Limb (tissue), 2 donors: ENCODE results near the gene MRPL41.
"Not testable (repeated sequence)": the region's sequence is repeated elsewhere in the genome, so short reads cannot be mapped to it uniquely, and the experiment has no call there.

Source experiments
- DNase-seq, 2 donors: peaks; one replicate each; pipeline ENCODE4 v3.0.0-alpha.2; 2016; ENCODE audit errors: extremely low spot score in 2 of 2

The MRPL41 gene

DNA sequence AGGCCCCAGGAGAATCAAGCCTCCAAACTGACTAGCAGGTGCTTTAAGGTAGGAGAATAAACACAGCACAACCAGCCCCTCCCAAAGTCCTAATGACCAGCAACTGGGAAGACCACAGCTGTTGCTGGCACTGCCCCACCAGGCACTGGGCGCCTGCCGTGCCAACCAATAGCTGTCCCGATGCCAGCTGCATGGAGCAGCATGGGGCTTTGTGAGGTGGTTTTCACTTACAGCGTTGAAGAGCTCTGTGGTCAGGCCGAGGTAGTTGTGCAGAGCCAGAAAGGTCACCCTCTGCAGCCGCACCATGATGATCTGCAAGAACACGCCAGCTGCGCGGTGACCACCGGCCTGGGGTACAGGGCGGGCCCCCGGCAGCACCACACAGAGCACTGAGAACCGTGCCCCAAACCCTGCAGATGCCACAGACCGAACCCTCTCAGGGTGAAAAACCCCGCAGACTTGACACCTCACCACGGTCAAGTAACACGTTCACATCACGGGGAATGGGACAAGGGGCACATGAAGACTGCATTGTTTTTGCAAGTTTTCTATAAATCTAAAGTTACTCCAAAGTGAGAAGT lies 30.2 kb upstream of the MRPL41 start:
- no peak for DNase-seq

DNA sequence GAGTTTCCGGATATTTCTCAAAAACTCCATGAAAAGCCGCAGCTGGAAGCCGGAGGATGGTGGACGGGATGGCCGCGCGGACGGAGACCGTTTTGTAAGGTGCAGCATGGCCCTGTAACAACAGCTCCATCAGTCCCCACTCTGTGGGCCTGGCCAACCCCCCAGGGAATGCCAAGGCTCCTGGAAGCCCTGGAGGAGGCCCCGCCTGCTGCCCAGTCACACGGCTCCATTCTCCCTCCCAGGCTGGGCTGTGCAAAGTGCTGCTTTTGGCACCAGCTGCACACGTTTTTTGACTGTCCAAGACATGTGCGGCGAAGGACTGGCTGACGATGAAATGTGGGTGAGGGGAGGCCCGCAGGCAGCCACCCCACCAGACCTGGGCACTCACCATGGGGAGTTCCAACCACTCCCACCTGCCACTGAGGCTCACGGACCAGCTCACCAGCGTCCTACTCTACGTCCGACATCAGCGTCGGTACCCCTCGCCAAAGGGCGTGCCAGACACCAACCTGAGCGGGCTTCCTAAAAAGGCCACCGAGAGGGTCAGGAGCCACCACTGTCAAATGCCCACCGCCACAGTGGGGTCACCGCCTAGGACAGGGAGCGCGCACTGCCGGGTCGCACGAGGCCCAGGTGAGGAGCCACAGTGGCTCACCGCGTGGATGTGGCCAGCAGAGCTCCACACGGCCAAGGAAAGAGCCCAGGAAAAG lies 28.8 kb upstream of the MRPL41 start:
- DNase-seq, result no peak

DNA sequence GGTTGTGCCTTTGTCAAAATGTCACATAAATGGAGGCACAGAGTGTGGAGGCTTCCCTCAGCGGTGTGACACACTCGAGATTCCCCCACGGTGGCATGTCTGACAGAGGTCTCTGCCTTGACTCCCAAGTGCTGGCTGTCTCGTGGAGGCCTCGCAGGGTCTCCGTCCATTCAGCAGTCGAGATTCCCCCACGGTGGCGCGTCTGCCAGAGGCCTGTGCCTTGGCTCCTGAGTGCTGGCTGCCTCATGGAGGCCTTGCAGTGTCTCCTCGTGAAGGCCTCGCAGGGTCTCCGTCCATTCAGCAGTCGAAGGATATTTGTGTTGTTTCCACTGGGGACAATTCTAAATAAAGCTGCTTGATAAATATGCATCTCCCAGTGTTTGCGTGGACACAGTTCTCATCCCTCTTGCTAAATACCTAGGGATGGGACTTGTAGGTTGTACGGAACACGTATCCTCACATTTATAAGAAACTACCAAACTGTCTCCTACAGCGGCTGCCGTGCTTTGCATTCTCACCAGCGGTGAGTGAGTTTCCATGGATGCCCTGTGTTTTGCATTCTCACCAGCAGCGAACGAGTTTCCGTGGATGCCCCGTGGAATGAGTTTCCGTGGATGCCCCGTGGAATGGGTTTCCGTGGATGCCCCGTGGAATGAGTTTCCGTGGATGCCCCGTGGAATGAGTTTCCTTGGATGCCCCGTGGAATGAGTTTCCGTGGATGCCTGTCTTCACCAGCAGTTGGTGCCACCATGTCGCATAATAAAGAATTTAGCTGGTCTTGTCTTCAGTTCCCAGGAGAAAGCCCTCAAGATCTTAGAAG lies 27.3 kb upstream of the MRPL41 start:
- DNase-seq, result no peak

DNA sequence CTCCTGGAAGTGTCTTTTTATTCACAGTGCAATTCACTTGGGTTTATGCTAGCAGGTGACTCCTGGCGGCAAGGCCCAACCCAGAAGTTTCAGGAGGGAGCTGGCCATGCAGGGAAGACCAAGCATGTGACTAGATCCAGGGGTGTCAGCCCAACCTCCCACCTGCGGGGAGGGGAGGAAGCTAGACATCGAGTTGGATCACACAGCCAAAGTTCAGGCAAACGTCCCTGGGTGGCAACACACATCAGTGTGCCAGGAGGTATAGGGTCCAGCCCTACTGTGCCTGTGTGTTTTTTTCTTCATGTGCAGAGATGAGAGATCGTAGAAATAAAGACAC lies 26.7 kb upstream of the MRPL41 start:
- DNase-seq, result no peak

DNA sequence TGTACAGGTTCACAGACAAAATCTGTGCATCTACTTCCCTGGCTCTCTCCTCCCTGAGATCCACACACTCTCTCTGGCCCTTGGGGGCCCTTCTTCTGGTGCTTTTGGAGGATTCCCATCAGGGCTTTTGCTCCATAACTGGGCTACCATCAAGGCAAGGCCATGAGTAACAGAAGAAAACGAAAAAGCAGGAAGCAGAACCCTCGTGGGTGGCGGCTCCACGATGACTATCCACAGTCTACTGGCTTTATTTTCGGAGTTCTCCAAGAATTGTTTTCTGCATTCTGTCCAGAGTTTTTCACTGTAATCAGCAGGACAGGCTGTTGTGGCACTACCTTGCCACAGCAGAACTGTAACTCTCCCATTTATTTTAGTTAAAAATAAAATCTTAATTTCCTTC lies 21.3 kb upstream of the MRPL41 start:
- no peak for DNase-seq

DNA sequence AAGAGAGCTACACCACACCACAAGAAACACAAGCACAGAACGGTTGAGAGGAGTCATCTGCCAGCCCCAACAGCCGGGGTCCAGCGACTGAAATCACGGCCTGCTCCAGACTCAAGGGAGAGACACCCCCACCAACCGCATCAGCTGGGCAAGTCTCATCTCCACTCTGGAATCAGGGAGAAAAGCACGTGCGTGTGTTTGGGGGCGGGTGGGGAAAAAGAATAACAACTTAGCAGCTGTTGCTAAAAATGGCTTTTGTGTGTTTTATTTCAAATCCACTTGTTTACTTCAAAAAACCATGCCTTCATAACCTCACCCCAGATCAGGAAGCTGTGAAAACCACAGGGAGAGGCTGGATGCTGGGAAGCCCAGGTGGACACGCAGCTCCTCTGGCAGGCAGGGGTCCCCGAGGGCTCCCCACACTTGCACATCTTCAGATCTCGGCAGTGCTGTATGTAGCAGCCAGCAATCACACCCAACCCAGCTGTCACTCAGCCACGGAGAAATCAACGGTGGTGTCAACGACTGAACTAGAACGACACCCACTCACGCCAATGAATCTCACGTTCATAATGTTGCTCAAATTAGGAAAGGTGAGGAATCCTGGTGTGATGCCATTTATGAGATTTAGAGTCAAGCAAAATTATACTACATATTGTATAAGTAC lies 20.4 kb upstream of the MRPL41 start:
- DNase-seq, result no peak

DNA sequence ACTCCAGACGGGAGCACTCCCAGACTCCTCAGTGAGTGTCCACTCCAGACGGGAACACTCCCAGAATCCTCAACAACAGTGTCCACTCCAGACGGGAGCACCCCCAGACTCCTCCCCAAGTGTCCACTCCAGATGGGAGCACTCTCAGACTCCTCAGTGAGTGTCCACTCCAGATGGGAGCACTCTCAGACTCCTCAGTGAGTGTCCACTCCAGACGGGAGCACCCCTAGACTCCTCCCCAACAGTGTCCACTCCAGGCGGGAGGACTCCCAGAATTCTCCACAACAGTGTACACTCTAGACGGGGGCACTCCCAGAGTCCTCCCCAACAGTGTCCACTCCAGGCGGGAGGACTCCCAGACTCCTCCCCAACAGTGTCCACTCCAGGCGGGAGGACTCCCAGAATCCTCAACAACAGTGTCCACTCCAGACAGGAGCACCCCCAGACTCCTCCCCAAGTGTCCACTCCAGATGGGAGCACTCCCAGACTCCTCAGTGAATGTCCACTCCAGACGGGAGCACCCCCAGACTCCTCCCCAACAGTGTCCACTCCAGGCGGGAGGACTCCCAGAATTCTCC lies 18.7 kb upstream of the MRPL41 start:
- not testable (repeated sequence) for DNase-seq

DNA sequence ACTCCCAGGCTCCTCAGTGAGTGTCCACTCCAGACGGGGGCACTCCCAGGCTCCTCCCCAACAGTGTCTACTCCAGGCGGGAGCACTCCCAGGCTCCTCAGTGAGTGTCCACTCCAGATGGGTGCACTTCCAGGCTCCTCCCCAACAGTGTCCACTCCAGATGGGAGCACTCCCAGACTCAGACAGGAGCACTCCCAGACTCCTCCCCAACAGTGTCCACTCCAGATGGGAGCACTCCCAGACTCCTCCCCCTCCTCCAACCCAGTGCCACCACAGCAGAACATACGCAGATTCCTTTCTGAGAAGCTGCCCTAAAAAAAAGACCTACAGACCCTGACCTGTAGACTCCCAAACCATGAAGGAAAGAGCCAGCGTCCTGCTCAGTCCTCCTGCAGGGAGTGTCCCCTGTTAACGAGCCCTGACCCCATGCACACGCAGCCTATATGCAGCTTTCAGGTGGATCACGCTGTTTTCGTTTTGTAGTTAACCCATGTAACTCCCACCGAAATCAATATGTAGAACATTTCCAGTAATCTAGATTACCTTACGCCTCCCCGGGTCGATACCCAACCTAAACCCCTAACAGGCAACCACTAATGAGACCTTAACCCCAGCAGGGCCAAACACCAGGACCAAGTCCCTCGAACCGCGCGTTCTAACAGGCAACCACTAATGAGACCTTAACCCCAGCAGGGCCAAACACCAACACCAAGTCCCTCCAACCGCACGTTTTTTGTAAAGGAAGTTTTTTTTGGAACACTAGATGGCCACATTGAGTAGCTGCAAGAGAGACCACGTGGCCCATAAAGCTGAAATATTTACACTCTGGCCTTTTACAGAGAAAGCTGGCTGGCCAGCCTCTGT lies 17.2 kb upstream of the MRPL41 start:
- DNase-seq, result peak in 1 of 2 donors; percentile 64

DNA sequence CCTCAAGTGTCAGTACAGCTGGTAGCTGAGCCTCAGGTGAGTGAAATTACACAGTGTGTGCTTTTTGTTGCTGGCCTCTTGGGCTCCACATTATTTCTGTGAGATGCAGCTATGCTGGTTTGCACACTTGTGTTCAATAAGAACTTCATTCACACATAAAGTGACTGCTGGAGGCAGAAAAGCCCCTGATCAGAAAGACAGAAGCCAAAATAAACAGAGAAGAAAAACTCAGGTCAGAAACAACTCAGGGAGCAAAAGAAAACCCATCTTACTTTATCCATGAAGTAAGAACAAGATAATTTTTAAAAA lies 16.6 kb upstream of the MRPL41 start:
- DNase-seq, result no peak

DNA sequence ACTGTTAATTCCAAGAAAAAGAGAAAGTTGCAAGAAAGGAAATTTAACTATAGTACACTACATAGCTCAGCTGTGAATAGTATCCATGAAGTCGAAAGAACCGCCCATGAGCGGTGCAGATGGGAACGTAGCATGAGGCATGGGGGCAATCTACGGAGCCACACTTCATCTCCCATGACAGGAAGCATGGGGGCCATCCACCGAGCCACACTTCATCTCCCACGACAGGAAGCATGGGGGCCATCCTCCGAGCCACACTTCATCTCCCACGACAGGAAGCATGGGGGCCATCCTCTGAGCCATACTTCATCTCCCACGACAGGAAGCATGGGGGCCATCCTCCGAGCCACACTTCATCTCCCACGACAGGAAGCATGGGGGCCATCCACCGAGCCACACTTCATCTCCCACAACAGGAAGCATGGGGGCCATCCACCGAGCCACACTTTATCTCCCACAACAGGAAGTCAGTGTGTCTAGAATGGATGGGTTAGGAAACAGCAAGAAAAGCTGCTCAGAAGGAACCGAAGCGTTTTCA lies 15.0 kb upstream of the MRPL41 start:
- DNase-seq, result not testable (repeated sequence)

DNA sequence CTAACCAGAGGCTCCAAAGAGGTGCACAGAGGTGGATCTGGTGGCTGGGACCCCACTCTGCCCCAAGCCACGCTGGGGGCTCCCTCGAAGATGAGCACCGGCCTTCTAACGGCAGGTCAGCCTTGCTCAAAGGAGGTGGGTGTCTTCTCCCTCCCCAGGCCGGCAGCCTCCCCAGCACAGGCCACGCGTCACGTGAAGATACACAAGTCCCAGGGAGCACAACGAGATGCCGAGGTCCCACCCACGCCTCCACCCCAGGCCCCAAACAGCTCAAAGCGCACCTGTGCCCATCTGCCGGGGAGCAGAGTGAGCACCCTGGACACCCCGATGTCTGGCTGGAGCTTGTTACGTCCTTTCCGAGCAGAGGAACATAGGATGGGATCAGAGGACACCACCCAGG lies 13.6 kb upstream of the MRPL41 start:
- no peak for DNase-seq

DNA sequence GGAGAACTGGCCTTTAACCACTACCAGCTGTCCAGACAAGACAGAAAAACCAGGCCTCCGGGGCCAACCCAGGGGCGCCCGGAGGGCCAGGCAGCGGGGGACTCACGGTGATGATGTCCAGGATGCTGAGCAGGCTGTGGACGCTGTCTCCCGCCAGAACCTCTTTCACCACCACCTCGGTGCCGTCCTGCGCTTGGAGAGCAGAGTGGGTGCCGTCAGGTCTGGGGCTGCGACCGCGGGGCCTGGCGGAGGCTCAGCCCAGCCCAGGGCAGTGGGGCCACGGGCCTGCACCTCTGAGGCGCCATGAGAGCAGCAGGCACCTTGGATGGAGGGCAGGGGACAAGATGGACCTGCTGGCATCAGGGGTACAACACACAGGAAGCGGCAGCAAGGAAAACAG lies 11.1 kb upstream of the MRPL41 start:
- DNase-seq, result no peak

DNA sequence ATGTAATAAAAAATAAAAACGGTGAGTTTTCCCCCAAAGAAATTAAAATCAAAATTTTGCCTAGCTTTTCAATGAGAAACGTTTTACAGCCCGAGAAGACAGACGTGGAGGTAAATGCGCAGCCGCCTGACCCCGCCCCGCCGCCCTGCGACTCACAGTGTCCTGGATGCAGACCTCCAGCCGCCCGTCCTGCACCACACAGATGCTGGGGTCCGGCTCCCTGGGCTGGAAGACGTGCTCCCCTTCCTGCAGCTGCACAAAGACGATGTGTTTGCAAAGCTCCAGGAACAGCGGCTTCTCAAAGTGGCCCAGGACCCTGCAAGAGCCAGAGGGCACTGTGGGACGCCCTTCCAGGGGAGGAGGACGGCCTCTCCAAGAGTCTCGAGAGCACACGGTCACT lies 9.2 kb upstream of the MRPL41 start:
- DNase-seq, result no peak

DNA sequence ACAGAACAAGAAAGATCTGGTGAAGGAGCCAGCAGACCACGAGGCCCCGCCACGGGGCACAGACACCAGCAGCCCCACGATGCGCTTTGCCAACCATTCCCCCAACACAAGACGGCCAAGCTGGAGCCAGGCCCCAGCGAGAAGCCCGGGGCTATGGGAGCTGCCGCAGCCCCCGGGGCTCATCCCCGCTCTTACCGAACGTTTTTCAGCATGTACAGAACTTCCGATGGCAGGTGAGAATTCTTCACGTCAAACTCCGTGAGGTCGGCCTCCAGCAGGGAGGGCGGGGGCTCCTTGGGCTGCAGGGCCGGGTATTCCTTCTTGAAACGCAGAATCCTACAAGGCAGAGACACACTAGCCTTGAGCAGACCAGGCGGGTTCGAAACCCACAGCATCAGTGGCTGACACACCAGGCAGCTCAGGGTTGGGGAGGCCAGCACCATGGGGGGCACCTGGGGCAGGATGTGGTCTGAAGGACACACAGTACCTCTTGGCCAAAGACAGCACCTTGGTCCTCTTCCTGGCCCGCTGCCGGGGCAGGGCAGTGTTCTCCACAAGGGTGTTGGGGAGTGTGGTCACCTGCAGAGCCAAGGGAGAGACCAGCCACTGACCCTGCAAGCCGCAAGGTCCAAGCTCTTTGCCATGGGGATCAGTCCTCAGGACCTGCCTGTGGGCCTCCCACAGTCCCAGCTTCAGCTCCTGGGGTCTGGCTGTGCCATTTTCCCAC lies 8.3 kb upstream of the MRPL41 start:
- DNase-seq, result no peak

DNA sequence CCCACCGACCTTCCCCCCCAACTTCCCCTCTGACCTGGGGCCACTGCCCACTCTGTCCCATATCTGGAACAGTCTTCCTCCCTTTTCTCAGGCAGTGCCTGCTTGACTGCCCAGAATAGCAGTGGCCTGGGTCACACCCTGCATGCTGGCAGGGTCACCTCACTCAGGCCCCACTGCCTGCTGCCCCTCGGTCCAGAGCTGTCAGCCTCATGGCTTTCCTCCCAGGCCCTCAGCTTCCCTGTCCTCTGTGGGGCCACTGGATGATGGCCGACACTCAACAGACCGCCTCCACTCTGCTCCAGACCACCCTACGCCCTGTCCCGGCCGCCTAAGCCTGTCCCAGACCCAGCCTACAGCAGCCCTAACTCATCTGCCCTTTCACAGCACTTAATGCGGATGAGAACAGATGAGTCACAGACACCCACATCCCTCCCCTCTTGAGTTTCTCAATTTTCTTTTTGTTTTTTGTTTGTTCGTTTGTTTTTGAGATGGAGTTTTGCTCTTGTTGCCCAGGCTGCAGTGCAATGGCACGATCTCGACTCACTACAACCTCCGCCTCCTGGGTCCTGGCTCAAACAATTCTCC lies 7.4 kb upstream of the MRPL41 start:
- no peak for DNase-seq

DNA sequence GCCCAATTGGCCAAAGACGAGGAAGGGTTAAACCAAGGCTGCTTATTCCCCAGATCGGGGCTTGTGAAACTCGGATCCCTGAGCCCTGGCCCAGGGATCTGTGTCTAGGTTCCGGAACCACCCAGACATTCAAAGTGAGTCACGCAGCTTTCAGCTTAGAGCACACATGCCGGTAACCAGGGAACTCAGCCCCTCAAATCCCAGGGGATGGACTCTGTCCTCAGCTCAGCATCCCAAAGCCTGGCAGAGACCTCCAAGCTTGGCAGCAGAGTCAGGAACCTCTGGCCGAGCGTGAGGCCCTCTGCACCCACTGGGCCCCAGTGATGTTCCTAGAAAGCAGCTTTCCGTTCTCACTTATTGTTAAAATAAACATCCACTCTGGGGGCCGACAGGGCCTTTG lies 6.6 kb upstream of the MRPL41 start:
- DNase-seq, result no peak

DNA sequence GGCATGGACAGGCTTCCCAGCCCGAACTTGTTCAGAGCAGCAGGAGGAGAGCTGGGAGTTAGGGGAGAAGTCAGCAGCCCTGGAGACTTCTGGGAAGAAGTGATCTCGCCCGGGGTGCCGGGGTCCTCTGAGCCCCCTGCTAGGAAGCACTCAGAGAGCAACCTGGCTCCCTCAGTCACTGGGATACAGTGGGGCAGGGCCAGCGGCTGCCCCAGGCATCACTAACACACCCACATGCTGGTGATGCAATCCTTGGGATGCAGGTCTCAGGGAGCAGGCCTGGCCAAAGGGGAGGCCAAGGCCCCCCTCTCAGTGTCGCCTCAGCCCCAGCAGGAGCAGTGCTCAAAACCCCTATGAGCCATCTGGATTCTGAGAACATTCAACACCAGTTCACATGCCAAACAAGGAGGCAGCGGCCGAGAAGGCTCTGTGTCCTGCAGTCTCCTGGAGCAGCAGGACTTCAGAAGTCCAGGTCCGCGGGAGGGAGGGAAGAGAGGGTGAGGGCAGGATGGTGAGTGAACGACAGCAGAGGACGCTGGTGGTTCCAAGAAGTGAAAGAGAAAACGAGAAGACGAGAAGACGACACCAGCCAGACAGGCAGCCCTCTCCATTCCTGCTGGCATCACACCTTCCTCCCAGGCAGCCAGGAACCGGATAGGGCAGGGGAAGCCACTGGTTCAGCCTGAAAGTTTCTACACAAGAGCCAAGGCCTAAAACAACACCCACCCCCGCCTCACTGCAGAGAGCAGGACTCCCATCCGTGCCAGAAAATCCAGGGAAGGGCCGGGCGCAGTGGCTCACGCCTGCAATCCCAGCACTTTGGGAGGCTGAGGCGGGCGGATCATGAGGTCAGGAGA lies 3.8 kb upstream of the MRPL41 start:
- no peak for DNase-seq

DNA sequence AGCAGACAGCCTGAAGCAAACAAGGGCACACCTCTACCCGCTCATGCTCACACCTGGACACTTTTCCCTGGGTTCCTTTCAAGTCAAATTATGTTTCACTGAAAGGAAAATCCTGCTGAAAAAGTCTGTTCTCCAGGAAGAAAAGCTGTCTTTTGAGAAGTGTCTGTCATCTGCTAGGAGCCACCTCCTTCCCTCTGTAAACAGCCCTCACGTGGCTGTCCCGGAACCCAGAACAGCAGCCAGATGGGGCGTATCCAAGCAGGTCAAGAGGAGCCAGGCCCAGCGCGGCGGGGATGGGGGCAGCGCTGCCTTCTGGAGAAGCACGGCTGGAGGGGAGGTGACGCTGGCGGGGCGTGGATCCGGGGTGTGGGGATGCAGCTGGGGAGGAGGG lies 1.5 kb upstream of the MRPL41 start, which contains the start of gene PNPLA7:
Gene PNPLA7, minus strand, starts transcription at position 172 of the 391 bp plus-strand sequence. CDS start 205 bp downstream, outside the sequence.
- peak; percentile 65 to 78 for DNase-seq

DNA sequence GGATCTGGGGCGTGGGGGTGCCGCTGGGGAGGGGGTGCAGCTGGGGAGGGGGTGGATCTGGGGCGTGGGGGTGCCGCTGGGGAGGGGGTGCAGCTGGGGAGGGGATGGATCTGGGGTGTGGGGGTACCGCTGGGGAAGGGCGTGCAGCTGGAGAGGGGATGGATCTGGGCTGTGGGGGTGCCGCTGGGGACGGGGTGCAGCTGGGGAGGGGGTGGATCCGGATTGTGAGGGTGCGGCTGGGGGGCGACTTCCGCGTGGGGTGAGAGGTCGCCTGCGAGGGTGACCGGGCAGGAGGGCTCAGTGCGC lies 768 bp upstream of the MRPL41 start:
- DNase-seq, result peak in 1 of 2 donors; percentile 46
